ENCODE results near the gene LSM14A. TPM values are rescaled to one million over a fixed set of nuclear protein-coding genes. Genes with fewer than 3 reads are reported as not detected.
A peak's percentile ranks its signal among the peaks of the same experiment; 100 is the strongest.

The LSM14A gene
- 55.8 TPM for total RNA-seq (2013)
- polyA plus RNA-seq = 10 to 100 TPM; 73.2 to 91.8 (median 82.7) TPM
- 105 and 166 TPM in 2 replicates for polyA minus RNA-seq
- 50.6 to 138 (median 102) reads per million in 11 experiments for total RNA-seq

- WGBS (ENCODE audit: insufficient coverage) = under 1% methylated on average over 82 of the region's 83 CpGs
These were observed at the start of gene LSM14A for GRCh38 chr19:34171877-34172660. TSS of gene LSM14A (plus strand) at chr19:34172504. CDS start at chr19:34172643, 139 bp downstream.

GRCh38 chr19:34124828-34125227, 47.5 kb upstream of the LSM14A start:
- TF ChIP-seq, protein P1, sequence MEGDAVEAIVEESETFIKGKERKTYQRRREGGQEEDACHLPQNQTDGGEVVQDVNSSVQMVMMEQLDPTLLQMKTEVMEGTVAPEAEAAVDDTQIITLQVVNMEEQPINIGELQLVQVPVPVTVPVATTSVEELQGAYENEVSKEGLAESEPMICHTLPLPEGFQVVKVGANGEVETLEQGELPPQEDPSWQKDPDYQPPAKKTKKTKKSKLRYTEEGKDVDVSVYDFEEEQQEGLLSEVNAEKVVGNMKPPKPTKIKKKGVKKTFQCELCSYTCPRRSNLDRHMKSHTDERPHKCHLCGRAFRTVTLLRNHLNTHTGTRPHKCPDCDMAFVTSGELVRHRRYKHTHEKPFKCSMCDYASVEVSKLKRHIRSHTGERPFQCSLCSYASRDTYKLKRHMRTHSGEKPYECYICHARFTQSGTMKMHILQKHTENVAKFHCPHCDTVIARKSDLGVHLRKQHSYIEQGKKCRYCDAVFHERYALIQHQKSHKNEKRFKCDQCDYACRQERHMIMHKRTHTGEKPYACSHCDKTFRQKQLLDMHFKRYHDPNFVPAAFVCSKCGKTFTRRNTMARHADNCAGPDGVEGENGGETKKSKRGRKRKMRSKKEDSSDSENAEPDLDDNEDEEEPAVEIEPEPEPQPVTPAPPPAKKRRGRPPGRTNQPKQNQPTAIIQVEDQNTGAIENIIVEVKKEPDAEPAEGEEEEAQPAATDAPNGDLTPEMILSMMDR (IDR thresholded peaks at IDR 0.05) = no peak
- no peaks in the 10 kb centered on the region for H3K27me3 ChIP-seq (ENCODE audit: control insufficient read depth in 2 of 2, insufficient read depth in 2 of 2, low read length in 2 of 2)
- DNase-seq = no peak
- no peak overlapping the region for H3K27ac ChIP-seq (ENCODE audit: low read depth in 1 of 2, low read length in 2 of 2)
- intact Hi-C loops (cut with micrococcal nuclease) = no loop called here
- no peak overlapping the region for H3K4me2 ChIP-seq (replicated peaks; ENCODE audit: extremely low read depth, low read length, poor library complexity, severe bottlenecking)
- no peak overlapping the region for H3K9ac ChIP-seq (ENCODE audit: insufficient read depth, low read length, poor library complexity, severe bottlenecking)
- H3K27ac Mint-ChIP-seq = no peak overlapping the region
- no peaks in the 10 kb centered on the region for H4K20me1 ChIP-seq (ENCODE audit: insufficient read depth, low read length)
- peaks cover 9 to 18% (median 15%) of the 10 kb centered on the region in 3 donors for H3K27me3 Mint-ChIP-seq (ENCODE audit: low read depth in 3 of 3)
- no peaks in the 10 kb centered on the region for H3K4me1 ChIP-seq (ENCODE audit: control insufficient read depth in 1 of 2, insufficient read depth in 2 of 2, low read length in 2 of 2)
- H3K4me1 Mint-ChIP-seq = no peaks in the 10 kb centered on the region
- H3K4me3 ChIP-seq (replicated peaks in 1 of 3; ENCODE audit: low read depth in 2 of 3, low read length in 3 of 3) = no peak overlapping the region
- WGBS (ENCODE audit: insufficient coverage) = no CpG with 5 or more reads among the region's 1 CpG
- H3K9me3 Mint-ChIP-seq = no peaks in the 10 kb centered on the region
- no peaks in the 10 kb centered on the region for H3K9me3 ChIP-seq (replicated peaks in 1 of 2; ENCODE audit: control insufficient read depth in 1 of 2, insufficient read depth in 1 of 2, low read length in 2 of 2)
- H3K4me3 Mint-ChIP-seq = no peak overlapping the region
- H2AFZ ChIP-seq (ENCODE audit: insufficient read depth, low read depth, low read length, poor library complexity, severe bottlenecking) = no peak overlapping the region
- no peaks in the 10 kb centered on the region for H3K36me3 Mint-ChIP-seq
- H3K36me3 ChIP-seq (replicated peaks in 1 of 2; ENCODE audit: control insufficient read depth in 1 of 2, insufficient read depth in 2 of 2, low read length in 2 of 2) = no peaks in the 10 kb centered on the region
- H3K79me2 ChIP-seq (ENCODE audit: insufficient read depth, low read length) = no peaks in the 10 kb centered on the region

More at GRCh38 chr19:34171877-34172660, at the start of gene LSM14A:
- intact Hi-C loops (cut with micrococcal nuclease) = loop anchor here in 1 of 2 donors (5.0 to 10.0 kb wide), 2 partner anchors 503 to 995 kb away; partner anchors contain the start of genes SCGB2B2 and ZNF302
- peak; percentile 89 to 91 (median 89) for DNase-seq
- Histone ChIP-seq H3K9ac (ENCODE audit: insufficient read depth, low read length, poor library complexity, severe bottlenecking) (peak within 1 kb of the TSS; percentile 99), H3K27me3 (ENCODE audit: control insufficient read depth in 2 of 2, insufficient read depth in 2 of 2, low read length in 2 of 2) (no peaks in the 10 kb centered on the region), H3K4me2 (replicated peaks; ENCODE audit: extremely low read depth, low read length, poor library complexity, severe bottlenecking) (peak within 1 kb of the TSS; percentile 81), H3K9me3 (replicated peaks in 1 of 2; ENCODE audit: control insufficient read depth in 1 of 2, insufficient read depth in 1 of 2, low read length in 2 of 2) (no peaks in the 10 kb centered on the region), H2AFZ (ENCODE audit: insufficient read depth, low read depth, low read length, poor library complexity, severe bottlenecking) (peak within 1 kb of the TSS; percentile 90), H3K79me2 (ENCODE audit: insufficient read depth, low read length) (peaks cover 54% of the 10 kb centered on the region), H3K4me3 (replicated peaks in 1 of 3; ENCODE audit: low read depth in 2 of 3, low read length in 3 of 3) (peak within 1 kb of the TSS; percentile 79 to 93 (median 91)), H4K20me1 (ENCODE audit: insufficient read depth, low read length) (peaks cover 29% of the 10 kb centered on the region), H3K4me1 (ENCODE audit: control insufficient read depth in 1 of 2, insufficient read depth in 2 of 2, low read length in 2 of 2) (peaks cover 29 to 43% of the 10 kb centered on the region in 2 donors), H3K27ac (ENCODE audit: low read depth in 1 of 2, low read length in 2 of 2) (peak within 1 kb of the TSS; percentile 92 to 98), H3K36me3 (replicated peaks in 1 of 2; ENCODE audit: control insufficient read depth in 1 of 2, insufficient read depth in 2 of 2, low read length in 2 of 2) (peaks cover 0 to 4% of the 10 kb centered on the region in 2 donors)
- H3K4me1 Mint-ChIP-seq = peaks cover 43% of the 10 kb centered on the region
- TF ChIP-seq, protein P1 (IDR thresholded peaks at IDR 0.05) = no peak
- H3K36me3 Mint-ChIP-seq = peaks cover 2 to 4% of the 10 kb centered on the region in 2 donors
- H3K4me3 Mint-ChIP-seq = peak within 1 kb of the TSS; percentile 89 to 99
- peaks cover 0 to 2% (median 0%) of the 10 kb centered on the region in 7 donors for H3K9me3 Mint-ChIP-seq
- H3K27me3 Mint-ChIP-seq (ENCODE audit: low read depth in 3 of 3) = peaks cover 0 to 5% (median 0%) of the 10 kb centered on the region in 3 donors
- H3K27ac Mint-ChIP-seq = peak within 1 kb of the TSS; percentile 94 to 99 (median 97)

Data from CD14-positive monocyte (primary cell).